Transverse colon (tissue), 4 donors: ENCODE results near the gene TPSB2. TPM values are rescaled to one million over a fixed set of nuclear protein-coding genes. Genes with fewer than 3 reads are reported as not detected.
"Not testable (repeated sequence)": the region's sequence is repeated elsewhere in the genome, so short reads cannot be mapped to it uniquely, and the experiment has no call there.

Source experiments
- DNase-seq: peaks from one replicate; pipeline ENCODE4 v3.0.0-alpha.2; 2019
- H3K27ac ChIP-seq, 4 donors: fragments of 200-600 bp; sonication (generic); 2 replicates each; pipeline ENCODE4 v1.5.1; 2016 to 2018; ENCODE audit warnings: inconsistent platforms in 4 of 4
- H3K27me3 ChIP-seq: fragments of 200-600 bp; sonication (generic); 2 replicates; pipeline ENCODE4 v1.5.1; 2017; ENCODE audit warnings: inconsistent platforms
- H3K36me3 ChIP-seq, 4 donors: fragments of 200-600 bp; sonication (generic); 2 replicates each; pipeline ENCODE4 v1.5.1; 2017 to 2019; ENCODE audit warnings: inconsistent platforms in 4 of 4
- H3K4me1 ChIP-seq, 4 donors: fragments of 200-600 bp; sonication (generic); 2 replicates each; pipeline ENCODE4 v1.5.1; 2017 to 2020; ENCODE audit warnings: inconsistent platforms in 4 of 4
- H3K4me3 ChIP-seq, 4 donors: fragments of 200-600 bp; sonication (generic); 1 replicate in 1 of 4; 2 replicates in 3 of 4; pipeline versions ENCODE4 v1.5.1 to v1.6.1; 2017 to 2019; ENCODE audit warnings: inconsistent platforms in 4 of 4
- H3K9me3 ChIP-seq, 2 donors: fragments of 200-600 bp; sonication (generic); 2 replicates each; pipeline ENCODE4 v1.5.1; 2017 to 2019; ENCODE audit warnings: inconsistent platforms in 2 of 2
- EP300 ChIP-seq: sonication (generic); formaldehyde crosslinking; IDR thresholded peaks from one replicate; pipeline ENCODE4 v1.6.1; 2017; ENCODE audit warnings: antibody characterized with exemption, low read depth
- POLR2A ChIP-seq: fragments of 450-650 bp; IDR thresholded peaks from one replicate; pipeline ENCODE4 v1.6.1; 2016; ENCODE audit warnings: antibody characterized with exemption, mild to moderate bottlenecking, moderate library complexity
- POLR2AphosphoS5 ChIP-seq, 3 donors: sonication (generic); formaldehyde crosslinking; IDR thresholded peaks; one replicate each; pipeline ENCODE4 v1.6.1; 2016; ENCODE audit warnings: antibody characterized with exemption in 3 of 3
- WGBS, 2 donors: methylation state at CpG; one replicate each; pipeline ENCODE4 v1.1.5; 2018; ENCODE audit warnings: low coverage in 1 of 2; 5-methylcytosine and 5-hydroxymethylcytosine counted together
- in situ Hi-C, 4 donors: fragments of 200-750 bp; cut with MboI; loops; one replicate each; pipeline versions ENCODE4 v1.15.0 to v1.15.1; 2017; ENCODE audit warnings: low sequenced_read_pairs in 3 of 4, low pct_ligation_motif_present in 1 of 4, low pct_unique_long_range_greater_than_20kb in 1 of 4
- intact Hi-C: fragments of 100-400 bp; cut with DNase I; formaldehyde crosslinking; loops from one replicate; pipeline ENCODE4 v1.15.1; 2023; ENCODE audit warnings: low total_unique reads
- total RNA-seq, 4 donors: library from RNA; depleted of rRNA; stranded (reverse); fragments of >200 nt; gene quantifications; one replicate each; pipeline ENCODE4 v1.1.0, GENCODE V29; 2016
- TF ChIP-seq, protein P1 (sequence below), 5 experiments: fragments of 200-600 bp in 3 of 5; fragments of 450-650 bp in 2 of 5; sonication (generic) in 3 of 5; IDR thresholded peaks; 1 replicate in 2 of 5; 2 replicates in 3 of 5; pipeline ENCODE4 v1.5.1; 2016 to 2017; ENCODE audit warnings: antibody characterized with exemption in 5 of 5, inconsistent platforms in 3 of 5, mild to moderate bottlenecking in 2 of 5, moderate library complexity in 1 of 5

The TPSB2 gene
- total RNA-seq, 4 donors from 2014 or later = 12.5 to 35.2 (median 24.8) TPM

GRCh38 chr16:1194665-1195392, 35.2 kb downstream of the TPSB2 start:
- no peak for DNase-seq
- no peak overlapping the region for H3K4me3 ChIP-seq
- no peaks in the 10 kb centered on the region for H3K36me3 ChIP-seq
- TF ChIP-seq EP300 = no peak
- TF ChIP-seq, protein P1, sequence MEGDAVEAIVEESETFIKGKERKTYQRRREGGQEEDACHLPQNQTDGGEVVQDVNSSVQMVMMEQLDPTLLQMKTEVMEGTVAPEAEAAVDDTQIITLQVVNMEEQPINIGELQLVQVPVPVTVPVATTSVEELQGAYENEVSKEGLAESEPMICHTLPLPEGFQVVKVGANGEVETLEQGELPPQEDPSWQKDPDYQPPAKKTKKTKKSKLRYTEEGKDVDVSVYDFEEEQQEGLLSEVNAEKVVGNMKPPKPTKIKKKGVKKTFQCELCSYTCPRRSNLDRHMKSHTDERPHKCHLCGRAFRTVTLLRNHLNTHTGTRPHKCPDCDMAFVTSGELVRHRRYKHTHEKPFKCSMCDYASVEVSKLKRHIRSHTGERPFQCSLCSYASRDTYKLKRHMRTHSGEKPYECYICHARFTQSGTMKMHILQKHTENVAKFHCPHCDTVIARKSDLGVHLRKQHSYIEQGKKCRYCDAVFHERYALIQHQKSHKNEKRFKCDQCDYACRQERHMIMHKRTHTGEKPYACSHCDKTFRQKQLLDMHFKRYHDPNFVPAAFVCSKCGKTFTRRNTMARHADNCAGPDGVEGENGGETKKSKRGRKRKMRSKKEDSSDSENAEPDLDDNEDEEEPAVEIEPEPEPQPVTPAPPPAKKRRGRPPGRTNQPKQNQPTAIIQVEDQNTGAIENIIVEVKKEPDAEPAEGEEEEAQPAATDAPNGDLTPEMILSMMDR (IDR thresholded peaks at IDR 0.05) = peak; percentile 54 to 71 (median 70)
- H3K9me3 ChIP-seq = no peaks in the 10 kb centered on the region
- in situ Hi-C loops (no loop called here), intact Hi-C loops (loop anchor here (2.0 kb wide), 1 partner anchor 46 kb away; no protein-coding TSS in a partner anchor)
- 30% methylated on average over 33 of the region's 61 CpGs; no CpG with 5 or more reads in 1 of the 2 donors for WGBS, 2 donors
- peak overlapping the region in 3 of 4 donors; percentile 34 to 75 (median 42) for H3K27ac ChIP-seq
- H3K4me1 ChIP-seq = peaks cover 0 to 16% (median 6%) of the 10 kb centered on the region in 4 donors
- H3K27me3 ChIP-seq = no peaks in the 10 kb centered on the region

GRCh38 chr16:1193825-1194581, 36.0 kb downstream of the TPSB2 start:
- TF ChIP-seq, protein P1 (IDR thresholded peaks at IDR 0.05) = no peak
- TF ChIP-seq EP300 (no peak), POLR2A (no peak), POLR2AphosphoS5 (IDR thresholded peaks at IDR 0.05) (no peak)
- H3K4me3 ChIP-seq = no peak overlapping the region
- H3K27ac ChIP-seq = peak overlapping the region in 3 of 4 donors; percentile 34 to 75 (median 42)
- WGBS, 2 donors = 57% methylated on average over 15 of the region's 29 CpGs; no CpG with 5 or more reads in 1 of the 2 donors
- H3K27me3 ChIP-seq = no peaks in the 10 kb centered on the region
- no peak for DNase-seq
- in situ Hi-C loops = no loop called here
- intact Hi-C loops = loop anchor here (2.0 kb wide), 1 partner anchor 45 kb away; no protein-coding TSS in a partner anchor
- no peaks in the 10 kb centered on the region for H3K9me3 ChIP-seq
- H3K36me3 ChIP-seq = no peaks in the 10 kb centered on the region
- H3K4me1 ChIP-seq = peaks cover 0 to 16% (median 6%) of the 10 kb centered on the region in 4 donors

DNA sequence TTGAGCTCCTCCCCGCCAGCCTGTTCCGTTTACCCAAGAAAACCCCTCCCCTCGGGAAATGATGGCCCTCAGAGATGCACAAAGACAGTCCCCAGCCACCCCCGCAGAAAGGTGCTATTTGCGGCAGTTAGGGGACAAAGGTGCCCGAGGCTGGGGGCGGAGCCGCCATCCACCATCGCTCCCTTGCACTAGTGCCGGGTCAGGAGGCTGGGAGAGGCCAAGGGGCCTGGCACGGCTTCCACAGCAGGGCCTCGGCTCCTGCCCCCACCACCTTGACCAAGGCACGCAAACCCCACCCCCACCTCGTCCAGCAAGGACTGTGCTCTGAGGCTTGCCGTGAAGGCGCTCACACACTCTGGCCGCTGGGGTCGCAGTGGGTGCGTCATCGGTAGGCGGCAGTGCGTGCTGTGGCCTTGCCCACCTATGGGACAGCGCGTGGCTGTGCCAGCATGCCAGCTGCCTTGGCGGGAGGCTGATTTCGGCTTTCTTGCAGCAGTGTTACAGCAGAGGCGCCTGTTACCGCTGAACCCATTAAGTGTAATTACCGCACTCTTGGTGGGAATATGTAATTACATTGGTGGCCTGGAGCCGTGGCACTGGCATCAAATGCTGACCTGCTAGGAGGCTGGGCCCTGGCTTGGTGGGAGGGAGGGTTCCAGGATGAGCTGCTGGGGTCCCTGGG, 36.7 kb downstream of the TPSB2 start:
- in situ Hi-C loops = no loop called here
- intact Hi-C loops = no loop called here
- peaks cover 0 to 16% (median 6%) of the 10 kb centered on the region in 4 donors for H3K4me1 ChIP-seq

DNA sequence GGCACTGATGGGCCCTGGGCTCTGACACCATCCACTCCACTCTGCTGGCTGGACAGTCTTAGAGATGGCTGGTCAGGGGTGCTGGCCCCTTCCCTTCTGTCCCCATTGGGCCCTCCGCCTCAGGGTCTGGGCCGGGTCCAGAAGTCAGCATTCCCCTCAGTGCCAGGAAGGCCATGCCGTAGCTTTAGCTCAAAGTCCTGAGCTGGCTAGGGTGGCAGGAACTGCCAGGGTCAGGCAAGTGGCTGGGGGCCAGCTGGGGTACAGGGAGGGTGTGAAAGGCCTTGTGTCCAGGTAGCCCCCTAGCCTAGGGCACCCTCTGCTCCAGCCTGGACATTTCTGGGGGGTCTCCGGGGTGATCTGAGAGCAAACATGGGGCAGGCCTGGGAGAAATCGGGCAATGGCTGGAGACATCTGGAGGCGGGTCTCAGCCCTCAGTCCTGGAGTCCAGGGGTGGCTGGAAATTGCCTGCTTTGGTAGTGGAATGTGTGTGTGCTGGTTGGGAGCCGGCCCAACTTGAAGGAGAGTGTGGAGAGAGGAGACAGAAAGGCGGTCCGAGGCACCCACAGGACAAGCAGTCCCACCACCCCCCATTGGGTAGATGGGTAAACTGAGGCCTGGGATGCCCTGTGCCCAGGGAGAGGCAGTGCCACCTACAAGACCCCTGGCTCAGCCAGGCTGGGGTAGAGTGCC, 37.5 kb downstream of the TPSB2 start:
- no peak for DNase-seq
- H3K36me3 ChIP-seq = no peaks in the 10 kb centered on the region
- intact Hi-C loops (no loop called here), in situ Hi-C loops (no loop called here)
- peaks cover 0 to 16% (median 6%) of the 10 kb centered on the region in 4 donors for H3K4me1 ChIP-seq
- WGBS, 2 donors = 61% methylated on average over 7 of the region's 9 CpGs; no CpG with 5 or more reads in 1 of the 2 donors
- H3K4me3 ChIP-seq = no peak overlapping the region
- H3K9me3 ChIP-seq = no peaks in the 10 kb centered on the region
- TF ChIP-seq, protein P1 (IDR thresholded peaks at IDR 0.05) = no peak
- no peak for TF ChIP-seq POLR2A
- no peak for TF ChIP-seq POLR2AphosphoS5 (IDR thresholded peaks at IDR 0.05)
- TF ChIP-seq EP300 = no peak
- H3K27me3 ChIP-seq = no peaks in the 10 kb centered on the region
- H3K27ac ChIP-seq = peak overlapping the region; percentile 2 to 75 (median 52)

More for the DNA sequence above, 36.7 kb downstream of the TPSB2 start:
- Histone ChIP-seq H3K27me3 (no peaks in the 10 kb centered on the region), H3K36me3 (no peaks in the 10 kb centered on the region), H3K9me3 (no peaks in the 10 kb centered on the region), H3K27ac (peak overlapping the region in 3 of 4 donors; percentile 42 to 75 (median 61)), H3K4me3 (no peak overlapping the region)
- 39% methylated on average over 19 of the region's 30 CpGs; no CpG with 5 or more reads in 1 of the 2 donors for WGBS, 2 donors
- peak in 1 of 3 donors; percentile 73 for TF ChIP-seq POLR2AphosphoS5 (IDR thresholded peaks at IDR 0.05)
- no peak for TF ChIP-seq EP300
- peak; percentile 24 for DNase-seq

DNA sequence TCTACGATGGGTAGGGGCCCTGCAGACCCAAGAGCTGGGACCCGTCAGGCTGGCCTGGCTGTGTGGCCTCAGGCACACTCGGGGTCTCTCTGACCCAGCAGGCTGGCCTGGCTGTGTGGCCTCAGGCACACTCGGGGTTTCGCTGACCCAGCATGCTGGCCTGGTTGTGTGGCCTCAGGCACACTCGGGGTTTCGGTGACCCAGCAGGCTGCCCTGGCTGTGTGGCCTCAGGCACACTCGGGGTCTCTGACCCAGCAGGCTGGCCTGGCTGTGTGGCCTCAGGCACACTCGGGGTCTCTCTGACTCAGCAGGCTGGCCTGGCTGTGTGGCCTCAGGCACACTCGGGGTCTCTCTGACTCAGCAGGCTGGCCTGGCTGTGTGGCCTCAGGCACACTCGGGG, 39.2 kb downstream of the TPSB2 start:
- H3K27ac ChIP-seq, H3K4me3 ChIP-seq, H3K9me3 ChIP-seq, H3K27me3 ChIP-seq, H3K36me3 ChIP-seq, intact Hi-C loops, in situ Hi-C loops, DNase-seq: not testable (repeated sequence)
- H3K4me1 ChIP-seq = peaks cover 0 to 16% (median 6%) of the 10 kb centered on the region in 4 donors
- 80% methylated on average over 7 of the region's 11 CpGs; no CpG with 5 or more reads in 1 of the 2 donors for WGBS, 2 donors
